Measurements from ENCODE around the gene DNAI2.

DNAI2 gene

DNA sequence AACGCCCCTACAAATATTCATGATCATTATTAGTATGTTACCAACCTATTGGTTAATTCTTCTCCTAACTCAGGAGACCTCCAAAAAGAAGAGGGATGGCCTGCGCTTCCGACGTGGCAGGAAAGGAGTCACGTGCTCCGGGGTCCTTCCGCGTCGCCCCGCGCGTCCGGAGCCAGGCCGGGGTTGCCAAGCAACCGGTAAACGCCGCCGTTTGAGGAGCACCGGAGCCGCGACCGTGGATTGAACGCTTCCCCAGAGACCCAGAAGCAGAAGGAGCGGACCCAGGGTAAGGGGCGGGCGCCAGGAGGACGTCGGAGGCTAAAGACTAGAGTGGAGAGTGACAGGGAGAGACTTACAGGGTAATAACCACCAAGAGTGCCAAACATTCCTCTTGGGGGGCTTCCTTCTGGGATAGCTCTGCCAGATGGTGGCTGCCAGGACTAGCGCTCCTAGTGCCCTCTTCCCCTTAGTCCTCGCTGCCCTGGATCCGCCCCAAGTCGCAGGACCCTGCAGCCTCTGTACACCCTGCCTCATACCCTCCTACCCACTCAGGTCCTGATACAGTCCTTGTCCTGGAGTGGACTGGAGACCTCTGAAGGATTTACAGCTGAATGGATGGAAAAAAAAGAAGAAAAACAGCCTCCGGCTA lies at the start of gene DNAI2:
TSS of gene DNAI2 (plus strand) at position 175 of the 649 bp plus-strand sequence. CDS start 7,584 bp downstream, outside the sequence.
- peak in 1 of 2 donors; percentile 20 for DNase-seq

DNA sequence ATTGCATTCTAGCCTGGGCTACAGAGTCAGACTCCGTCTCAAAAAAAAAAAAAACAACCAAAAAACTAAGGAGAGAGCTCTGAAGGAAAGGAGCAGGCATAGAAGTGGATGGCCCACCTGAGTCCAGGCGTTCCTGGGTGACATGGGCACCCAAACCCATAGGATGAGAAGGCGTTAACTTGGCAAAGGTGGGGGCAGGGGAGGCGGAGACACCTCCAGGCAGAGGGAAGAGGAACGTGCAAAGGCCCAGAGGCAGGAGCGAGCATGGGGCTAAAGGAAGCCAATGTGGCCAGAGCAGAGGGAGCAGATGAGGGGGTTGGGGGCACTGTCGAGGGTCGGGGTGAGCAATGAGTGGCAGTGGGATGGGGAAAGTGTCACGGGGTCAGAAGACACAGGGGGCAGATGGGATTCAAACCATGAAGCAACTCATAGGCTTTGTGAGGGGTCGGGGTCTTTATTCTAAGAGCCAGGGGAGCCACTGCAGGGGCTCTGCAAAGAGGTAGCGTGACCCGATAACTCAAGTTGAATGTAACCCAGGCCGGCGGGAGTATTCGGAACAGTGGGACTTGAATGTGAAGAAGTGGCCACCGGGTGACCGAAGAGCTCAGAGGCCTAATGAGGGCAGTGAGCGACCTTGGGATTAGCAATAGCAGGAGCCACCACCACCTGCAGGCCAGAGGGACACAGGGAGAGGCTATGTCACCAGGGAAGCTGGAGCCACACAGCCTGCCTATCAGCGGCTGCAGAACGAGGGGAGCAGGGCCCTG lies 48.9 kb upstream of the DNAI2 start:
- no peak for DNase-seq

- no peak for DNase-seq
These were observed 47.8 kb upstream of the DNAI2 start for GRCh38 chr17:74226252-74226651.

DNA sequence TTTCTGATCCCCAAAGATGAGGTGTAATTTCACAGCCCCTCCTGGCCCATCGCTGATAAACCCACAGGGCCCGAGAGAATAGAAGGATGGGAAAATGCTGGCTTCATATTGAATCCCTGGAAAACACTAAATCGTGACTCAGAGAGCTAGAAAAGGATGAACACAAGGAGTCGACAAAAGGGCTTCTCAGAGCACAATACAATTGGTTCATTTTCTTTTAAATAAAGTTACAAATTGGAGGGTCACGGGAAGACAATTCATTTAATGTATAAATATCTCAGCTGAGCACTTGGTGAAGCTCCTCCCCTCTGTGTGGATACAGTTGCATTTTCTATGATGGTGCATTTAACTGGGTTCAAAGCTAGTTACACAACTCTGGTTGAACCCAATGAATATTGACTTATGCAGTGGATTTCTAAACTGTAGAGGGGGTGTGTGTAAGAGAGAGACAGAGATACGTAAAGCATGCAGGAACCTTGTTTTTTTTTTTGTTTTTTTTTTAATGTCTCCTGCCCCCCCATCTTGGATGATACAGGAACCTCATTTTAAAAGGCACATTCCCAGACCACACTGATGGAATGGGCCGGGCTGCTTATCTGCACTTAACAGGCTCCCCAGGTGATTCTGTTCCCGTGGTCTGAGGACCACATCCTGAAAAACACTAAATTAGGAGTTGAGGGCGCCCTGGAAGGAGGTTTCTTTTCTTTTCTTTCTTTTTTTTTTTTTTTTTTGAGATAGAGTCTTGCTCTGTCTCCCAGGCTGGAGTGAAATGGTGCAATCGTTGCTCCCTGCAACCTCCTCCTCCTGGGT lies 46.6 kb upstream of the DNAI2 start:
- no peak for DNase-seq

DNA sequence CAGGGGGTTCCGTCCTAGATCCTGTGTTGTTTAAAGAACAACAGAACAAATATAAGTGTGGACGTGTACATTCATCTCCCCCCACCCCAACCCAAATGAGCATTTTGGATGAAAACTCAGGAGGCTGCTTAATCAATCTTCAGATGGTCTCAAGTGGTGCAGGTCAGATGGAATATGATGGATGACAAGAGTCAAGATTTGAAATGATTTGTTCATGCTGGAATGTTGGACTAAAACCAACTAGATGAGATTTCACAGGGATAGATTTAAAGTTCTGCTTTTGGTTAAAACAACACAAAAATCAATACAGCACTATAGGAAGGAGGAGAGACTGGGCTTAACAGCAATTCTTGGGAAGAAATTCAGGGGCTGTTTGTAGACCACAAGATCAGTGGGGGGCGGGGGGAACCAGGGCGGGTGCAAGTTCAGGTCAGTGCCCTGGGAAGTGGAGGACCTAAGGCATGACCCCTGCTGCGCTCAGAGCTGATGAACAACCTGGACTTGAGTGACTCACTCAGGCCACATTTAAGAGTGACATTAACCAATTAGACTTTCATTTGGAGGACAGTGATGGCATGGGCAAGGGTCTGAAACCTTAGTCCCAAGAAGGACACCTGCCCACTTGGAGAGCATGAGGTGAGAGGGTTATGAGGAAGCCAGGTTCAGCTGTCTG lies 45.6 kb upstream of the DNAI2 start:
- no peak for DNase-seq

DNA sequence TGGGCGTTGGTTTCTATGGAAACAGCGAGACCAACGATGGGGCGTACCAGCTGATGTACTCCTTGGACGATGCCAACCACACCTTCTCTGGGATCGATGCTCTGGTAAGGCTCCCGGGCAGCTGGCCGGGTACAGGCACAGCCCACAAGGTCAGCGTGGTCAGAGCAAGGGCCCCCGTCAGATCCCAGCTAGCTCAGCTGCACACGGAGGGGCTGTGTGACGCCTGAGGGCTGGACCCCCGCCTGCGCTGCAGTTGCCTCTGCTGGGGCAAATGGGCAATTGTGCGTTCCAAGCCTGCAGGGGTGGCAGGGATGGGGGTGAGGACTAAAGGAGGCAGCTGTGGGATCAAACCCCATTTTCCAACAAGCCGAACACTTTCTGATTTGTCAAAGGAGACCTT lies 43.1 kb upstream of the DNAI2 start:
- no peak for DNase-seq

- no peak for DNase-seq
These were observed 41.8 kb upstream of the DNAI2 start for GRCh38 chr17:74231928-74232907.

DNA sequence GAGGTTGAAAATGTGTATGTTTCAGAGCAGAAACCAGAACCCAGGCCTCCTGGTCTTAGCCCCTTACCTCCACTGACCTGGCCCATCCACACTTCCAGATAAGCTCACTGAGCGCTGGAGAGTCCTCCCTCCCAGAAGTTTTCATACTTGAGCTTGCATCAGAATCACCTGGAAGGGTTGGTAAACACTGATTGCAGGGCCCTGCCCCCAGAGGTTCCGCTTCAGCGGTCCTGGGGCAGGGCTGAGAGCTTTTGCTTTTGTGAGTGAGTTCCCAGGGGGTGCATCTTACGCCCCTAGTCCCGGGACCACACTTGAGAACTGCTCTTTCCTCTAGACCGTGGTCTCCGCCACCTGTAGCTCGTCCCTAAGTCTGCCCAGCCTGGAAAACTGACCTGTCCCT lies 40.1 kb upstream of the DNAI2 start:
- no peak for DNase-seq

- no peak for DNase-seq
These were observed 39.5 kb upstream of the DNAI2 start for GRCh38 chr17:74234486-74234885.

DNA sequence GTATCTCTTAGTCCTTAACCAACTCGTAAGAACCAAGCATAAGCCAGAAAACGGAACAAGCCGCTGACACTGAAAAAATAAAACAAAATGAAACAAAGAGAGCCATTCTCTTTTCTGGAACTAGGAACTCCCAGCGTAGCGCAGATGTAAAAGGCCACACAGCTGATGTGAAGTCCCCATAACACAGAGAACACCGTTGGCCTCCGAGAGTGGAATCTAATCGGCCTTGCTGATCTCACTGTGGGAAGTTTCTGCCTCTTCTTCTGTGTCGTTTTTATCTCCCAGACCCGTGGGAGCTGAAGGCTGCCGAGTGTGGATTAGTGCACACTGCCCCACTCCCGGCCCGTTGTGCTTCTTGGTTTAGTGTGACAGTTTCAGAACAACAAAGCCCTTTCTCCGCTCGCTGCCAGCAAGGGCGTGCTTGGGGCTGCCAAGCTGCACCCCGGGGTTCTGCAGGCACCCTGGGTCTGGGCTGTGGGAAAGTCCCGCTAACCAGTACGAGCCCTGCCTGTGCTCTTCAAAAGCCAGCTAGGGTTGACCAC lies 38.9 kb upstream of the DNAI2 start:
- no peak for DNase-seq

- no peak for DNase-seq
These were observed 38.1 kb upstream of the DNAI2 start for GRCh38 chr17:74235911-74236371.

DNA sequence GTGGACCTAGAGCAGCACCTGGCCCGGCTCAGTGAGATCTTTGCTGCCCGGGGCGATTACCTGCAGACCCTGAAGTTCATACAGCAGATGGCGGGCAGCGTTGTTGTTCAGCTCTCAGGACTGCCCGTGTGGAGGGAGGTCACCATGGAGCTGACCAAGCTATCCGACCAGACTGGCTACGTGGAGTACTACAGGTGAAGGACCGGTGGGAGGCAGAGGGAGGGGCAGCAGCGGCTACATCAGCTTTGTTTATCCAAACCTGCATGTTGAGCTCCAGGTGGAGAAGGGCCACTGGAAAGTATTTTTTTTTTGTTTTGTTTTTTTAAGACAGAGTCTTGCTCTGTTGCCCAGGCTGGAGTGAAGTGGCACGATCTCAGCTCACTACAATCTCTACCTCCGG lies 36.7 kb upstream of the DNAI2 start:
- no peak for DNase-seq

GRCh38 chr17:74239172-74239571 lies 34.9 kb upstream of the DNAI2 start:
- DNase-seq: no peak

- no peak for DNase-seq
These were observed 33.3 kb upstream of the DNAI2 start for GRCh38 chr17:74240618-74241205.

DNA sequence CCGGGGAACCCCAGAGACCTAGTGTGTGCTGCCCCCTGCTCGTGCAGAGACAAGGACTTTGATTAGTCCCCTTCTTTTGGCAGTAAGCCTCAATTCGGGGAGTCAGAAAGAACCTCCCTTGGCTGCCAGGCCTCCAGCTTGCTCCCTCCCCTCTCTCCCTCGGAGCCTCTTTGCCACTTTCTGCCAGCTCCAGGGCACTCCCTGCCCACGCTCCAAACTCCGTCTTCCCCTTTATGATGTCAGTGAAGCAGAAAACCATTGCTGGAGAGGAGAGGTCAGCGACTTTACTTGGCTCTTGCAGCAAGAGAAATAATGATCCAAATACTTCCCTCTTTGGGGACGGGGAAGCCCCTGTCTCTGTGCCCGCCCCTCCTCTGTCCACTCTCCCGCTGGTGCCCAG lies 32.6 kb upstream of the DNAI2 start:
- no peak for DNase-seq

DNA sequence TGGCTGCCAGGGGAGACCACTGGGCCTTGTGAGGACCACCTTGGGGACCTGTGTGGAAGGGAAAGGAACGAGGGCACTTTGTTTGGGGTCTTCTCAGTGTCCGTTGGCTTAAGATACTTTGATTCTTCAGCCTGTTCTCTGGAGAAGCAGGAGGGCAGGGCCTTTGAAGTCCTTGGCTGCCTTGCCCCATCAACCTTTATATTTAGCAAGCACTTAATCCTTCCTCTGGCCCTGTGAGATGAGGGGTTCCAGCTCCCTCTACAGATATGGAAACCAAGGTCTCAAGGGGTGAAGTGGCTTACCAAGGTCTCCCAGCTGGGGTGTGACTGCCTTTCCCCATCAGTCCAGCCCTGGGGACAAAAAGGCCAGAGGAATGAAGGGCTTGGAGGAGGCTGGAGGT lies 32.2 kb upstream of the DNAI2 start:
- no peak for DNase-seq

DNA sequence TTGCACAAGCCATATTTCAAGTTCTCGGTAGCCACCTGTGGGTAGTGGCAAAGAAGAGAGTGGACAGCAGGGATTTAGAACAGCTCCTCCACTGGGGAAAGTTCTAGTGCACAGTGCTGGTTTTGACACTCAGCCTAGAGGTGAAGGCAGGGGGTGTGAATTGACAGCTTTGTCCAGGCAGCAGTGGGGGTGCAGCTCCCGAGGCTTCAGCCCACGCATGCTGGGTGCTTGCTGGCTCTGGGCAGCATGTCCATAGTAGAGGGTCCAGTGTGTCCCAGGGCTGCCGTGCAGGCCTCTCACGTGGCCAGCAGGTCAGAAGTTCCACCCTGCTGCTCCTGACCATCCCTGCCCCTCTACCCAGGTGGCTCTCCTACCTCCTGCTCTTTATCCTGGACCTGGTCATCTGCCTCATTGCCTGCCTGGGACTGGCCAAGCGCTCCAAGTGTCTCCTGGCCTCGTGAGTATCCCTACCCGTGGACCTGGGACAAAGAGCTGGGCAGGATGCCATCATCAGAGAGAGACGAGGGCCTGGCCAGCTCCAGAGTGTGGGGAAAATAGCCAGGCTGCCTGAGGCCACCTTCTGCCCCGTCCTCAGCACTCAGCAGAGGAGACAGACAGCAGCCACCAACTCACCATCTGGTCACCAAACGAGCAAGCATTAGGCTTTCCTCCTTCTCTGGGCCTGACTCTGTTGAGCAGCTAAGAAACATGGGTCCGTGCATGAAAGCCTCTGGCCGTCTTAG lies 30.9 kb upstream of the DNAI2 start:
- no peak for DNase-seq

DNA sequence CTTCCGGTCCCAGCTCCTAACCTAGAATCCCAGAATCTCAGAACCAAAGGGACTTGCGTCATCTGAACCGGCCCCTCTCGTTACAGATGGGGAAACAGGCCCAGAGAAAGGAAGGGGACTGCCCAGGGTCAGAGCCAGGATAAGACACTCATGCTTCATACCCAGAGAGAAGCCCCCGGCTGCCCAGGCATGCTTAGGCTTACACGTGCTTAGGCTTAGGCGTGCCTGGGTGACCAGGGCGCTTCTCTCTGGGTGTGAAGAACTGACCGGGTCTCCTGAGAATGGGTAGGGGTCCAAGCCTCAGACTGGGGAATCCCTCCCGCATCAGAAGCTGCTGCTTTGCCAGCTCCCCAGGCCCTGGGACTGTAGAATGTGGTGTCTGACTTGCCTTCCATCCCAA lies 29.9 kb upstream of the DNAI2 start:
- DNase-seq: no peak

GRCh38 chr17:74244548-74244947 lies 29.5 kb upstream of the DNAI2 start:
- DNase-seq: no peak

DNA sequence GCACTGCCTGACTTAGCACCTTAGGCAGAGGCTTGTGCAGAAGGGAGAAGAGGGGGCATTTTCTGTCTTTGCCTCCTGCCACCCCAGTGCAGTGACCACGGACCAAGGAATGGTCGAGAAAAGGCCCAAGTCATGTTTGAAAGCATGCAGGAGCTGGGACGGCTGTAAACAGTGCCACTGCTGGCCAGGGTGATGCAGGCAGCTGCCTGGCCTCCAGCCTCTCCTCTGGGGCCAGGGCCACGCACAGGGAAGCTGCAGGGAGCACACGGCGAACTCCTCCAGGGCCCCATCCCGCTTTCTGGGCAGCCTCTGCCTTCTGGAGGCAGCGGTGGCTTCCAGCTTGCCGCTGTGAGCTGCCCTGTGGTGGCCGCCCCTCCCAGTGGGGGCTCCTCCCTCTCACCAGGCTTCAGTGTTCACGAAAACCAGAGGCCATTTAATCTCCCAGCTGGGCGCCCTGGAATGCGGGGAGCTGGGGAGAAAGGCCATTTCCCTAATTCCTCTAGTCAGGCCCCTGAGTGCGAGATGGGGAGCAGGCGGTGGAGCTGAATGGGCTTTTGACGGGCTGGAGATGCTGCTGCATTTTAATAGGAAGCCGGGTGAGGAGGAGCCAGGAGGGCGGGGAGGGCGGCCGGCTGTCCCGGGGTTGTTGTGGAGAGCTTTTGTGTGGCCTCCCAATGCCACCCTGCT lies 28.7 kb upstream of the DNAI2 start:
- DNase-seq: no peak
